ENCODE data around the gene FAM98C.
"Not testable (repeated sequence)": the region's sequence is repeated elsewhere in the genome, so short reads cannot be mapped to it uniquely, and the experiment has no call there.

The FAM98C gene

DNA sequence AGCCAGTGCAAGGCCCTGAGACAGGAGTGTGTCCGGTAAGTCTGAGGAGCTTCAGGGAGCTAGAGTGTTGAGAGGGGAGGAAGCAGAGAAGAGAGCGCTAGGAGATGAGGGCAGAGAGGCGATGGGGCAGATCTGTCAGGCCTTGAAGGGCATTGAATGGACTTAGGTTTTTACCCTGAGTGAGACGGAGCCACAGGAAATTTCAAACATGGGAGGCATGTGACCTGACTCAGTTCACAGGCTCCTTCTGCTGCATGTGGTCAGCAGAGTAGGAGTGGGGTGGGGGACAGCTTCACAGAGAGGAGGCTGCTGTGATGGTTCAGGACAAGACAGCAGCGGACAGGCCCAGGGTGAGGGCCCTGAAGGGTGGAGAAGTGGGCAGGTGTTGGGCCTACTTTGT, 2.5 kb upstream of the FAM98C start:
- no peaks in the 10 kb centered on the region for H3K4me1 ChIP-seq (ENCODE audit: control insufficient read depth, insufficient read depth, low read length, unreplicated experiment)
- no peak overlapping the region for H2AFZ ChIP-seq (ENCODE audit: low read length, unreplicated experiment)
- H3K4me3 ChIP-seq (ENCODE audit: low read depth, low read length) = no peak overlapping the region
- no peaks in the 10 kb centered on the region for H3K27me3 ChIP-seq (ENCODE audit: insufficient read depth, low read length)
- no peaks in the 10 kb centered on the region for H3K79me2 ChIP-seq (ENCODE audit: control insufficient read depth, insufficient read depth, low read length, unreplicated experiment)
- H3K27ac ChIP-seq (ENCODE audit: low read depth, low read length) = no peak overlapping the region
- H3K36me3 ChIP-seq (ENCODE audit: insufficient read depth, low read length) = no peaks in the 10 kb centered on the region

DNA sequence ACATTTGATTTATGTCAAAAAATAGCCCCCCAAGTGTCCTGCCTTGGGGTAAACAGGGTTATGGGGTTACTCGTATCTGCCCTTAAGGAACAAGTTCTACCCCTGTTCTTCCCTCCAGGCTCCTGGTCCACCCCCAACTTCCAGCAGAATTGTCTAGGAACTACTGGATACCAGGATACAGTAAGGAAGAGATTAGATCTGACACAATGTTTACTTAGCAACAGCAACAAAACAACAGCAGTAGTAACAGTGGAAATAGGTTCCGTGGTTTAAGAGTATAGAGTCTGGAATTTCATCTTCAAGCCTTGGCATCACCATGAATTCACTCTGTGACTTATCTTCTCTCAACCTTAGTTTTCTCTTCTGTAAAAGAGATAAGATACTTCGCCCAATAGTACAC, 1.7 kb upstream of the FAM98C start:
- Histone ChIP-seq H3K4me3 (ENCODE audit: low read depth, low read length) (no peak overlapping the region), H3K79me2 (ENCODE audit: control insufficient read depth, insufficient read depth, low read length, unreplicated experiment) (no peaks in the 10 kb centered on the region), H3K27ac (ENCODE audit: low read depth, low read length) (no peak overlapping the region), H2AFZ (ENCODE audit: low read length, unreplicated experiment) (no peak overlapping the region), H3K27me3 (ENCODE audit: insufficient read depth, low read length) (no peaks in the 10 kb centered on the region), H3K36me3 (ENCODE audit: insufficient read depth, low read length) (no peaks in the 10 kb centered on the region), H3K4me1 (ENCODE audit: control insufficient read depth, insufficient read depth, low read length, unreplicated experiment) (no peaks in the 10 kb centered on the region)

DNA sequence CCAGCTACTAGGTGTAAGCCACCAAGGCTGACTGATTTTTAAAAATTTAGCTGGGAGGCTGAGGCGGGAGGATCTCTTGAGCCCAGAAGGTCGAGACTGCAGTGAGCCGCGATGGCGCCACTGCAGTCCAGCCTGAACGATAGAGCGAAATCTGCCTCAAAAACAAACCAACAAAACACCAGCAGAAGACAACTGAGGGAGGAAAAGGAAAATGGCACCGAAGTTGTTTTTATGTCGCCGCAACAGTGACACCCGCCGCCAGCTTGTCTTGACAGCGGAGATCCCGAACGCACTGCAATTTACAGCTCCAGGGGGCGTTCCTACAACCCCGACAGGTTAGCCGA, 298 bp upstream of the FAM98C start:
- H3K79me2 ChIP-seq (ENCODE audit: control insufficient read depth, insufficient read depth, low read length, unreplicated experiment) = no peaks in the 10 kb centered on the region
- no peaks in the 10 kb centered on the region for H3K27me3 ChIP-seq (ENCODE audit: insufficient read depth, low read length)
- H3K36me3 ChIP-seq (ENCODE audit: insufficient read depth, low read length) = no peaks in the 10 kb centered on the region
- peak overlapping the region; percentile 50 for H2AFZ ChIP-seq (ENCODE audit: low read length, unreplicated experiment)
- peak overlapping the region; percentile 73 for H3K4me3 ChIP-seq (ENCODE audit: low read depth, low read length)
- H3K4me1 ChIP-seq (ENCODE audit: control insufficient read depth, insufficient read depth, low read length, unreplicated experiment) = no peaks in the 10 kb centered on the region
- no peak overlapping the region for H3K27ac ChIP-seq (ENCODE audit: low read depth, low read length)

DNA sequence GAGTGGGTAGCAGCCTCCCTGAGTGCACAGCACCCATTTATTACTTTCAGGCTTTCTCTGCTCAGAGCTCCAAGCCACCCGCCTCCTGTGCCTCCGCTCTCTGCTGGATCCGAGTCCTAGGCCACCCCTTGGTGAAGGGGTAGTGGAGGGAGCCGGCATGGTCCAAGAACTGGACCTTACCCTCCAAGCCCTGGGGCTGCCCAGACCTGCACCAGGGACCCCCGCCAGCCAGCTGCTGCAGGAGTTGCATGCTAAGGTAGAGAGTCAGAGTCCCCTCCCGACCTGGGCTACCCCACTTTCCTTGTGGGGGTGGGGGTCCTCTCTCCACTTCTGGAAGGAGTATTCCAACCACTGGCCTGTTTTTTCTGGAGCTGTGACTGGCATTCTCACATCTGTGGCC, 2.0 kb downstream of the FAM98C start:
- Histone ChIP-seq H3K27ac (ENCODE audit: low read depth, low read length) (no peak overlapping the region), H3K4me3 (ENCODE audit: low read depth, low read length) (no peak overlapping the region), H3K4me1 (ENCODE audit: control insufficient read depth, insufficient read depth, low read length, unreplicated experiment) (no peaks in the 10 kb centered on the region), H3K27me3 (ENCODE audit: insufficient read depth, low read length) (no peaks in the 10 kb centered on the region), H2AFZ (ENCODE audit: low read length, unreplicated experiment) (no peak overlapping the region), H3K36me3 (ENCODE audit: insufficient read depth, low read length) (no peaks in the 10 kb centered on the region), H3K79me2 (ENCODE audit: control insufficient read depth, insufficient read depth, low read length, unreplicated experiment) (no peaks in the 10 kb centered on the region)

DNA sequence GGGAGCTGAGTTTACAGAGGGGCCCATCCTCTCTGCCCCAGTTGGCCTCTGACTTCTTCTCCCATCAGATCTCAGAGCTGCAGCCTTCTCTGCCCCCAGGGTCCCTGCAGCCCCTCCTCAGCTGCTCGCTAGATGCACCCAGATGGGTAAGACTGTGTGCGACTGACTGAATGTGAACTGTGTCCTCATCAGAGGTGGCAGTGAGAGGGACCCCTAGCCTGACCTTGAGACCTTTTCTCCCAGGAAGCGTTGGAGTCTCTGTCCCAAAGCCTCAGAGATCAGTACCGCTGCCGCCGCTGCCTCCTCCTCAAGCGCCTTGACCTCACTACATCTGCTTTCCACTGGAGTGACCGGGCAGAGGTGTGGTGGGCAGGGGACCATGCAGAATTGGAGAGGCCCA, 2.4 kb downstream of the FAM98C start:
- Histone ChIP-seq H3K4me1 (ENCODE audit: control insufficient read depth, insufficient read depth, low read length, unreplicated experiment) (no peaks in the 10 kb centered on the region), H3K27me3 (ENCODE audit: insufficient read depth, low read length) (no peaks in the 10 kb centered on the region), H3K27ac (ENCODE audit: low read depth, low read length) (no peak overlapping the region), H3K4me3 (ENCODE audit: low read depth, low read length) (no peak overlapping the region), H3K36me3 (ENCODE audit: insufficient read depth, low read length) (no peaks in the 10 kb centered on the region), H2AFZ (ENCODE audit: low read length, unreplicated experiment) (no peak overlapping the region), H3K79me2 (ENCODE audit: control insufficient read depth, insufficient read depth, low read length, unreplicated experiment) (no peaks in the 10 kb centered on the region)

DNA sequence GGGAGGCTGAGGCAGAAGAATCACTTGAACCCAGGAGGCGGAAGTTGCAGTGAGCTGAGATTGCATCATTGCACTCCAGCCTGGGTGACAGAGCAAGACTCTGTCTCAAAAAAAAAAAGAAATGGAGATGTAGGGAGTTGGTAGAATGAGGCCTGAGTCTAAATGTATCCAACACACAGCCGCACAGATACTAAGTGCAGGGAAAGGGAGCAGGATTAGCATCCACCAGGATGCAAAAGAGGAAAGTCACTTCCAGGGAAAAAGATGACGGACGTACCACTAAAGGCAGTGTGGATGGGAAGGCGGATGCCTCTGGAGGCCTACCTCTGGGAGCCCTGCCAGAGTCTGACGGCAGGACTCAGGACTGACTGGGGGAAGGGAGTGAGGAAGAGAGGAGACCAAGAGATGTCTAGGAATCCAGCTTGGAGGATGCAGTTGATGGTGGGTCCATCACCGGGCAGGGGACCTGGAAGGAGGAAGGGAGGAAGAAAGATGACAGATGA, 6.8 kb downstream of the FAM98C start:
- Histone ChIP-seq H3K4me1 (ENCODE audit: control insufficient read depth, insufficient read depth, low read length, unreplicated experiment) (no peaks in the 10 kb centered on the region), H3K36me3 (ENCODE audit: insufficient read depth, low read length) (no peaks in the 10 kb centered on the region), H3K79me2 (ENCODE audit: control insufficient read depth, insufficient read depth, low read length, unreplicated experiment) (no peaks in the 10 kb centered on the region), H3K27me3 (ENCODE audit: insufficient read depth, low read length) (no peaks in the 10 kb centered on the region), H2AFZ (ENCODE audit: low read length, unreplicated experiment) (no peak overlapping the region), H3K27ac (ENCODE audit: low read depth, low read length) (no peak overlapping the region), H3K4me3 (ENCODE audit: low read depth, low read length) (no peak overlapping the region)

DNA sequence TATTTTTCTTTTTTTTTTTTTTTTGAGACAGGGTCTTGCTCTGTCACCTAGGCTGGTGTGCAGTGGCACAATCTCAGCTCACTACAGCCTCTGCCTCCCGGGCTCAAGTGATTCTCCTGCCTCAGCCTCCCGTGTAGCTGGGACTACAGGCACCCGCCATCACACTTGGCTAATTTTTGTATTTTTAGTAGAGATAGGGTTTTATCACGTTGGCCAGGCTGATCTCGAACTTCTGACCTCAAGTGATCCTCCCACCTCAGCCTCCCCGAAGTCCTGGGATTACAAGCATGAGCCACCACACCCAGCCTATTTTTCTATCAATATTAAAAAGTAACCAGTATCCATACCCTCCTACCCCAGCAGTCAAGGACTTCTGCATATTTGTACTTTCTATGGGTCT, 7.5 kb downstream of the FAM98C start:
- H3K36me3 ChIP-seq (ENCODE audit: insufficient read depth, low read length); H3K4me3 ChIP-seq (ENCODE audit: low read depth, low read length); H3K4me1 ChIP-seq (ENCODE audit: control insufficient read depth, insufficient read depth, low read length, unreplicated experiment); H2AFZ ChIP-seq (ENCODE audit: low read length, unreplicated experiment); H3K27ac ChIP-seq (ENCODE audit: low read depth, low read length); H3K79me2 ChIP-seq (ENCODE audit: control insufficient read depth, insufficient read depth, low read length, unreplicated experiment); H3K27me3 ChIP-seq (ENCODE audit: insufficient read depth, low read length): not testable (repeated sequence)

DNA sequence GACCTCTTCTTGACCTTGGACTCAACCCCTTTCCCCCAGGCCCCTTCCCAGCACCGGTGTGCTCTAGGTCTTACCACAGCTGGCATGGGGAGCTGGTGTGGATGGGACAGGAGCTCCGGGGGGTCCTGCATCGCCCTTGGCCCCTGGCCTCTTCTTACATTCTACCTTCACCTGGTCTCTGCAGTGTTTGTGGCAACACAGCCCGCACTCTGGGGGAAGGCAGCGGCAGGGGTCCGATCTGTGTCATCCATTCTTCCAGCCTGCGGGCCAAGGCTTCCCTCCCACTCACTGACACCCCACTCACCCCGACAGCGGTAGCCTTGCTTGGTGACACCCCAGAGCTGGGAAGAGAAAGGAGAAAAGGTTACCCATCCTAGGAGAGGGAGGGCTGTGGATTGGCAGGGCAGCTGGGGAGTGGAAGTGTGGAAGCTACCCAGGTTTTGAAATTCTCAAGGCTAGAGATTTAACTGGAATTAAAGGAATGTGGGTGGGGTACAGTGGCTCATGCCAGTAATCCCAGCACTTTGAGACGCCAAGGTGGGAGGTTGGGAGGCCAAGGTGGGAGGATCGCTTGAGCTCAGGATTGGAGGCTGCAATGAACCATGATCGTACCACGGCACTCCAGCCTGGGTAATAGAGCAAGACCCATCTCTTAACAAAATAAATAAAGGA, 8.3 kb downstream of the FAM98C start:
- Histone ChIP-seq H3K27ac (ENCODE audit: low read depth, low read length) (no peak overlapping the region), H3K4me3 (ENCODE audit: low read depth, low read length) (no peak overlapping the region), H3K79me2 (ENCODE audit: control insufficient read depth, insufficient read depth, low read length, unreplicated experiment) (no peaks in the 10 kb centered on the region), H3K36me3 (ENCODE audit: insufficient read depth, low read length) (no peaks in the 10 kb centered on the region), H2AFZ (ENCODE audit: low read length, unreplicated experiment) (no peak overlapping the region), H3K4me1 (ENCODE audit: control insufficient read depth, insufficient read depth, low read length, unreplicated experiment) (no peaks in the 10 kb centered on the region), H3K27me3 (ENCODE audit: insufficient read depth, low read length) (no peaks in the 10 kb centered on the region)

DNA sequence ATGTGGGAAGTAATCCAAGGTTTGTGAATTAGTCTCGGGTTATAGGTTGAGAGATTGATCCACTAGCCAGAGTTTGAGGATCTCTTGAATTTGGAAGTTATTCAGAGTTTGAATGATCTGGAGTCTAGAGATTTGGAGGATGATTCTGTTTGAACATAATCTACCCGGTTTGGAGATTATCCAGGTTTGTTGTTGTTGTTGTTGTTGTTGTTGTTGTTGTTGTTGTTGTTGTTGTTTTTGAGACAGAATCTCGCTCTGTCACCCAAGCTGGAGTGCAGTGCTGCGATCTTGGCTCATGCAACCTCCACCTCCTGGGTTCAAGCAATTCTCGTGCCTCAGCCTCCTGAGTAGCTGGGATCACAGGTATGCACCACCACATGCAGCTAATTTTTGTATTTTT, 9.0 kb downstream of the FAM98C start:
- H3K27me3 ChIP-seq (ENCODE audit: insufficient read depth, low read length); H2AFZ ChIP-seq (ENCODE audit: low read length, unreplicated experiment); H3K27ac ChIP-seq (ENCODE audit: low read depth, low read length); H3K36me3 ChIP-seq (ENCODE audit: insufficient read depth, low read length); H3K4me3 ChIP-seq (ENCODE audit: low read depth, low read length); H3K4me1 ChIP-seq (ENCODE audit: control insufficient read depth, insufficient read depth, low read length, unreplicated experiment); H3K79me2 ChIP-seq (ENCODE audit: control insufficient read depth, insufficient read depth, low read length, unreplicated experiment): not testable (repeated sequence)

DNA sequence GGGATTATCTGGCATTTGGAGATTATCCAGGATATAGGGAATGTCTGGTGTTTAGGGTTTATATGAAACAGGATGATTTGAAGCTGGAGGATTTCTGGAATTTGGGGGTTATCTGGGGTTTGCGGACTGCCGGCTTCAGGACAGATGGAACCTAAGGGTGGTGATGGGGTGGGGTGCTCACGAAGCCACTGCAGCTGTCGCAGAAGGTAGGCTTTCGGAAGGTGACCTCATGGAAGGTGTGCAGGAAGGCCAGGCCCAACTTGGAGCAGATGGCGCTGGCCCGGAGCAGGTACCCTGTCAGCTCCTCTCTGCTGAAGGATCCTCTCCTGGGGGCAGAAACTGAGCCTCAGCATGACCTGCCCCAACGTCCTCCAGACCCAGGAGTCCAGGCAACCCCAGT, 9.6 kb downstream of the FAM98C start:
- no peak overlapping the region for H3K4me3 ChIP-seq (ENCODE audit: low read depth, low read length)
- no peaks in the 10 kb centered on the region for H3K79me2 ChIP-seq (ENCODE audit: control insufficient read depth, insufficient read depth, low read length, unreplicated experiment)
- no peak overlapping the region for H2AFZ ChIP-seq (ENCODE audit: low read length, unreplicated experiment)
- no peaks in the 10 kb centered on the region for H3K4me1 ChIP-seq (ENCODE audit: control insufficient read depth, insufficient read depth, low read length, unreplicated experiment)
- H3K27me3 ChIP-seq (ENCODE audit: insufficient read depth, low read length) = no peaks in the 10 kb centered on the region
- H3K36me3 ChIP-seq (ENCODE audit: insufficient read depth, low read length) = no peaks in the 10 kb centered on the region
- no peak overlapping the region for H3K27ac ChIP-seq (ENCODE audit: low read depth, low read length)

DNA sequence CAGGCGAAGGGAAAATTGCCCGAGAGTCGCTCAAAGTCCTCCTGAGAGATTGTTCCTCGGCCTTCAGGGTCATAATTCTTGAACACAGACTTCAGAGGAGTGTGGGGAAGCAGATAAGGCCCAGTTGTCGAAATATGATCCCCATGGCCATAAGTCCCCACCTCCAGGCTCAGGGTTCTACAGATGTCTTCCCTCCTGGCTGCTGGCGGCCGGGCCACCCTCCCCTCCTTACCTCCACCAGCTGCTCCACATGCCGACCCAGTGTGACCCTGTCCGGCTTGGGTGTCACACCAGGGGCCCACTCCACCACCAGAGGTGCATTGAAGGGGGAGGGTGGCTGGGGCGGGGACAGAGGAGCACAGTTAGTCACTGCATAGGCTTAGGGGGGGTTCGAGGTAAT, 10.1 kb downstream of the FAM98C start:
- H3K36me3 ChIP-seq (ENCODE audit: insufficient read depth, low read length) = no peaks in the 10 kb centered on the region
- no peak overlapping the region for H3K27ac ChIP-seq (ENCODE audit: low read depth, low read length)
- H3K4me3 ChIP-seq (ENCODE audit: low read depth, low read length) = no peak overlapping the region
- no peaks in the 10 kb centered on the region for H3K79me2 ChIP-seq (ENCODE audit: control insufficient read depth, insufficient read depth, low read length, unreplicated experiment)
- H3K27me3 ChIP-seq (ENCODE audit: insufficient read depth, low read length) = peaks cover under 1% of the 10 kb centered on the region; the same call in 1 of the 2 replicates
- no peak overlapping the region for H2AFZ ChIP-seq (ENCODE audit: low read length, unreplicated experiment)
- no peaks in the 10 kb centered on the region for H3K4me1 ChIP-seq (ENCODE audit: control insufficient read depth, insufficient read depth, low read length, unreplicated experiment)

All from ACC112 (cell line).